ENCODE data around the gene GARS1.

DNA sequence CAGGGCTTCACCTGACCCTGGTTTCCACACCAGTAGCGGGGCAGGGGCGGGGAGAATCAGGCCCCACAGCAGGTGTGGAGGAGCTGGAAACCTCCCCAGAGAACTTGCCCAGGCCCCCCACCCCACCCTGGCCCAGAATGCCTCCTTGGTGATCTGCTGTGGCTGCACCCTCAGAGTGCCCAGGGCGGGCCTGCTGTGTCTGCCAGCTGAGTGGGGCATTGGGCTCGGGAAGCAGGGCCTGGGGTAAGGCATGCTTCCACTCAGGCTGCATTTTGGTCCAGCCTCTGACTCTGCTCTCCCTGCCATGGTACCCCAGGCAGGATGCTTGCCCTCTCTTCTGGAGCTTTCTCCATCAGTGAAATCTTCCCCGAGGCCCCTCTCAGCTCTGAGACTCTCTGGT is 88.6 kb downstream of the GARS1 start:
- TF ChIP-seq, protein P1, sequence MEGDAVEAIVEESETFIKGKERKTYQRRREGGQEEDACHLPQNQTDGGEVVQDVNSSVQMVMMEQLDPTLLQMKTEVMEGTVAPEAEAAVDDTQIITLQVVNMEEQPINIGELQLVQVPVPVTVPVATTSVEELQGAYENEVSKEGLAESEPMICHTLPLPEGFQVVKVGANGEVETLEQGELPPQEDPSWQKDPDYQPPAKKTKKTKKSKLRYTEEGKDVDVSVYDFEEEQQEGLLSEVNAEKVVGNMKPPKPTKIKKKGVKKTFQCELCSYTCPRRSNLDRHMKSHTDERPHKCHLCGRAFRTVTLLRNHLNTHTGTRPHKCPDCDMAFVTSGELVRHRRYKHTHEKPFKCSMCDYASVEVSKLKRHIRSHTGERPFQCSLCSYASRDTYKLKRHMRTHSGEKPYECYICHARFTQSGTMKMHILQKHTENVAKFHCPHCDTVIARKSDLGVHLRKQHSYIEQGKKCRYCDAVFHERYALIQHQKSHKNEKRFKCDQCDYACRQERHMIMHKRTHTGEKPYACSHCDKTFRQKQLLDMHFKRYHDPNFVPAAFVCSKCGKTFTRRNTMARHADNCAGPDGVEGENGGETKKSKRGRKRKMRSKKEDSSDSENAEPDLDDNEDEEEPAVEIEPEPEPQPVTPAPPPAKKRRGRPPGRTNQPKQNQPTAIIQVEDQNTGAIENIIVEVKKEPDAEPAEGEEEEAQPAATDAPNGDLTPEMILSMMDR (conservative IDR thresholded peaks at IDR 0.05; ENCODE audit: low read depth, low read length): no peak
- TF ChIP-seq EZH2 (IDR thresholded peaks at IDR 0.05; ENCODE audit: low read length, unreplicated experiment): no peak
- TF ChIP-seq EZH2phosphoT487 (IDR thresholded peaks at IDR 0.05; ENCODE audit: borderline replicate concordance, low read length): no peak
